GM12878 (cell line): ENCODE measurements around the gene GTF2H1.

ENCODE experiments used
- CTCF ChIP-seq, 3 experiments: IDR thresholded peaks in 2 of 3; conservative IDR thresholded peaks in 1 of 3; 2 replicates each; pipeline ENCODE4 v1.5.1; 2011; ENCODE audit warnings: low read depth in 3 of 3, low read length in 3 of 3, mild to moderate bottlenecking in 3 of 3, control low read depth in 2 of 3, moderate library complexity in 2 of 3, inconsistent platforms in 1 of 3, mixed read lengths in 1 of 3; ENCODE audit not compliant: control insufficient read depth in 2 of 3, insufficient read depth in 1 of 3; ENCODE audit errors: extremely low read depth in 1 of 3
- FOXK2 ChIP-seq: fragments of 450-650 bp; IDR thresholded peaks from 2 replicates; pipeline ENCODE4 v1.6.1; 2017; ENCODE audit warnings: mild to moderate bottlenecking, moderate library complexity

DNA sequence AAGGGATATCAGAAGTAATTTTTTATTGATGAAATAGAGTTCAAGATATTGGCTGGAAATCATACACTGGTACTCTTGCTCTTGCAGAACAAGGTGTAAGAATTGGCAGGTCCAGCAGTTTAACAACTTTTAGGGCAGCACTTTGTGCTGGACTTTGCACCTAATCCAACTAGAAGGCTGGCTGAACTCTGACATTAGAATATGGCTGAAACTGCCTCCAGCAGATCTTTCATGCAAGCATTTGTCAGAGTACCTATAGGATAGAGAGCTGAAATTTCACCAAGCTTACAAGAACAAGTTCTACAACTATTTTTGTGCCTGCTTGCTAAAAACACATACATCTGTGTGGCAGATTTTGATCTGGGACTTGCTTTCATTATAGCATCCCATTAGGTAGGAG is 17.6 kb upstream of the GTF2H1 start:
- TF ChIP-seq CTCF (IDR thresholded peaks at IDR 0.05 in 2 of 3, conservative IDR thresholded peaks at IDR 0.05 in 1 of 3; ENCODE audit: control insufficient read depth in 2 of 3, extremely low read depth in 1 of 3, insufficient read depth in 1 of 3, low read depth in 3 of 3, low read length in 3 of 3) = no peak
- no peak for TF ChIP-seq FOXK2
